Stomach (tissue), 4 donors: ENCODE measurements around the gene RIMBP2.

Experiments used
- CTCF ChIP-seq, 7 experiments: fragments of 450-650 bp in 4 of 7; fragments of 200-600 bp in 3 of 7; sonication (generic) in 3 of 7; IDR thresholded peaks; one replicate each; pipeline ENCODE4 v1.5.1; 2016 to 2019; ENCODE audit warnings: antibody characterized with exemption in 7 of 7, control low read depth in 2 of 7, mild to moderate bottlenecking in 1 of 7
- EP300 ChIP-seq: sonication (generic); formaldehyde crosslinking; IDR thresholded peaks from one replicate; pipeline ENCODE4 v1.6.1; 2017; ENCODE audit warnings: antibody characterized with exemption

GRCh38 chr12:130425698-130426245 lies 290.3 kb downstream of the RIMBP2 start:
- TF ChIP-seq CTCF (IDR thresholded peaks at IDR 0.05) (no peak), EP300 (no peak)
